ENCODE data around the gene TENT5A.

Gene TENT5A

DNA sequence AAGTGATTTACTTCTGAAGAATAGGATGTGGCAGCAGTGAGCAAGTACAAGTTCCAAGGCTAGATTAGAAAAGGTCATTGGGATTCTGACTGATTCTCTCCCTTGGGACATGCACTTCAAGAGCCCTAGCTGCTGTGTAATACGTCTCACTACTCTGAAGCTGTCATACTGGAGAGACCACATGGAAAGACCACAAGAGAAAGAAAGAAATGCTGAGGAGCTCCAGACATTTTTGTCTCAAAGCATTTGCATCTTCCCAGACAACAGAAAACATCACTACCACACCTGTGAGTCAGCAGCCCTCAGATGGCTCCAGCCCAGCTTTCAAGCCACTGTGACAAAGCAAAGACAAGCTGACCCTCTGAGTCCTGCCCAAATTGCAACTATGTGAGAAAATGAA lies 20.7 kb downstream of the TENT5A start:
- Histone ChIP-seq H3K4me3 (replicated peaks; ENCODE audit: low read depth, low read length) (no peak overlapping the region), H3K36me3 (ENCODE audit: control insufficient read depth, insufficient read depth, low read length) (no peaks in the 10 kb centered on the region), H3K27me3 (replicated peaks; ENCODE audit: control insufficient read depth, insufficient read depth, low read length) (no peaks in the 10 kb centered on the region)
- TF ChIP-seq, protein P1, sequence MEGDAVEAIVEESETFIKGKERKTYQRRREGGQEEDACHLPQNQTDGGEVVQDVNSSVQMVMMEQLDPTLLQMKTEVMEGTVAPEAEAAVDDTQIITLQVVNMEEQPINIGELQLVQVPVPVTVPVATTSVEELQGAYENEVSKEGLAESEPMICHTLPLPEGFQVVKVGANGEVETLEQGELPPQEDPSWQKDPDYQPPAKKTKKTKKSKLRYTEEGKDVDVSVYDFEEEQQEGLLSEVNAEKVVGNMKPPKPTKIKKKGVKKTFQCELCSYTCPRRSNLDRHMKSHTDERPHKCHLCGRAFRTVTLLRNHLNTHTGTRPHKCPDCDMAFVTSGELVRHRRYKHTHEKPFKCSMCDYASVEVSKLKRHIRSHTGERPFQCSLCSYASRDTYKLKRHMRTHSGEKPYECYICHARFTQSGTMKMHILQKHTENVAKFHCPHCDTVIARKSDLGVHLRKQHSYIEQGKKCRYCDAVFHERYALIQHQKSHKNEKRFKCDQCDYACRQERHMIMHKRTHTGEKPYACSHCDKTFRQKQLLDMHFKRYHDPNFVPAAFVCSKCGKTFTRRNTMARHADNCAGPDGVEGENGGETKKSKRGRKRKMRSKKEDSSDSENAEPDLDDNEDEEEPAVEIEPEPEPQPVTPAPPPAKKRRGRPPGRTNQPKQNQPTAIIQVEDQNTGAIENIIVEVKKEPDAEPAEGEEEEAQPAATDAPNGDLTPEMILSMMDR (IDR thresholded peaks at IDR 0.05; ENCODE audit: insufficient read depth, low read length, poor library complexity, severe bottlenecking), result no peak
- DNase-seq (ENCODE audit: extremely low read depth, insufficient read length), result no peak

GRCh38 chr6:81727876-81728517 lies 24.5 kb downstream of the TENT5A start:
- TF ChIP-seq, protein P1 (IDR thresholded peaks at IDR 0.05; ENCODE audit: insufficient read depth, low read length, poor library complexity, severe bottlenecking), result no peak
- Histone ChIP-seq H3K27me3 (replicated peaks; ENCODE audit: control insufficient read depth, insufficient read depth, low read length) (no peaks in the 10 kb centered on the region), H3K4me3 (replicated peaks; ENCODE audit: low read depth, low read length) (no peak overlapping the region), H3K36me3 (ENCODE audit: control insufficient read depth, insufficient read depth, low read length) (no peaks in the 10 kb centered on the region)
- DNase-seq (ENCODE audit: extremely low read depth, insufficient read length), result peak; percentile 6

- DNase-seq (ENCODE audit: extremely low read depth, insufficient read length), result no peak
- no peak overlapping the region for H3K4me3 ChIP-seq (replicated peaks; ENCODE audit: low read depth, low read length)
- H3K36me3 ChIP-seq (ENCODE audit: control insufficient read depth, insufficient read depth, low read length), result no peaks in the 10 kb centered on the region
- H3K27me3 ChIP-seq (replicated peaks; ENCODE audit: control insufficient read depth, insufficient read depth, low read length), result no peaks in the 10 kb centered on the region
- TF ChIP-seq, protein P1 (IDR thresholded peaks at IDR 0.05; ENCODE audit: insufficient read depth, low read length, poor library complexity, severe bottlenecking), result no peak
Measured at GRCh38 chr6:81725127-81725526, 27.4 kb downstream of the TENT5A start.

DNA sequence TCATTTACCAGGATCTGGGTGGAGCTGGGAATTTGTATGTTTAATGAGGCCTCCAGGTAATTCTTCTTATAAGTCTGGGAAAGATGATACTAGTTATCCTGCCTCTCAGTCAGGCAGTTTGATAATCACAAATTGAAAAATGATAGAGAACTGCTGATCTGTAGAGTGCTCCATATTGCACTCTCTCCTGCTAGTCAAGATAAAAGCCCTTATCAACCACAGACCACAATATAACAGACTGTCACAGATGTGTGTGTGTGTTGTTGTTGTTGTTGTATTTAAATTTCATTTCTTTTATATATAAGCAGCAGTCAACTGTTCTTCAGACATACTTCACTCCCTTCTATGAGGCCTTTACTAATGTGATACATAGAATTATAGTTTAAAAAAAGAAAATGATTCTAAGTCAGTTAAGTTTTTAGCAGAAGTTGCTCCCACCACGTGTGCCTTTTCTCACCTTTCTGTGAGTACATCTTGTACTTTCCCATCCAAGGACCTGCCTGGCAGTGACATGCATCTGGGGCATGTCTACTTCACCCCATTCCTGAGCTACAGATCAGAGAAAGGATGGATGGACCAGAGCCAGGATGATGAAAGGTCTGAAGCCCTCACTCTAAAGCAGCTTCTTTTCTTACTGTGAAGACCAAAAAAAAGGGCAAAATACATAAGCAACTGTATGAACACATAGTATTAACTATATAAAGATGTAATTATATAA lies 29.8 kb downstream of the TENT5A start:
- TF ChIP-seq, protein P1 (IDR thresholded peaks at IDR 0.05; ENCODE audit: insufficient read depth, low read length, poor library complexity, severe bottlenecking), result no peak
- no peak for DNase-seq (ENCODE audit: extremely low read depth, insufficient read length)
- Histone ChIP-seq H3K27me3 (replicated peaks; ENCODE audit: control insufficient read depth, insufficient read depth, low read length) (no peaks in the 10 kb centered on the region), H3K4me3 (replicated peaks; ENCODE audit: low read depth, low read length) (no peak overlapping the region), H3K36me3 (ENCODE audit: control insufficient read depth, insufficient read depth, low read length) (no peaks in the 10 kb centered on the region)

GRCh38 chr6:81720427-81720826 lies 32.1 kb downstream of the TENT5A start:
- Histone ChIP-seq H3K36me3 (ENCODE audit: control insufficient read depth, insufficient read depth, low read length) (no peaks in the 10 kb centered on the region), H3K27me3 (replicated peaks; ENCODE audit: control insufficient read depth, insufficient read depth, low read length) (no peaks in the 10 kb centered on the region), H3K4me3 (replicated peaks; ENCODE audit: low read depth, low read length) (no peak overlapping the region)
- TF ChIP-seq, protein P1 (IDR thresholded peaks at IDR 0.05; ENCODE audit: insufficient read depth, low read length, poor library complexity, severe bottlenecking), result no peak
- no peak for DNase-seq (ENCODE audit: extremely low read depth, insufficient read length)

Measured in GM06990 (cell line).